OCI-LY1 (cell line): Measurements from ENCODE around the gene UBE2H.

ENCODE experiments used
- H2AFZ ChIP-seq: fragments of 200-600 bp; sonication (generic), shearing (Covaris generic); 2 replicates; pipeline ENCODE4 v1.6.0; 2014; ENCODE audit warnings: antibody characterized with exemption, mild to moderate bottlenecking, low read length
- H3F3A ChIP-seq: fragments of 200-600 bp; sonication (generic), shearing (Covaris generic); 2 replicates; pipeline ENCODE4 v1.6.0; 2014; ENCODE audit warnings: mild to moderate bottlenecking, antibody characterized with exemption, low read length, moderate library complexity; ENCODE audit not compliant: insufficient read depth
- H3K27ac ChIP-seq: fragments of 200-600 bp; sonication (generic); 2 replicates; pipeline ENCODE4 v1.5.1; 2014; ENCODE audit warnings: low read length, mixed run types, mild to moderate bottlenecking, low read depth; ENCODE audit not compliant: poor library complexity, severe bottlenecking
- H3K27me3 ChIP-seq: fragments of 200-600 bp; sonication (generic); 2 replicates; pipeline ENCODE4 v1.6.0; 2014; ENCODE audit warnings: antibody characterized with exemption, mild to moderate bottlenecking, low read length, moderate library complexity; ENCODE audit not compliant: insufficient read depth
- H3K36me3 ChIP-seq: fragments of 200-600 bp; sonication (generic); 2 replicates; pipeline ENCODE4 v1.6.1; 2014; ENCODE audit warnings: mild to moderate bottlenecking, antibody characterized with exemption, low read length, moderate library complexity, mixed read lengths; ENCODE audit not compliant: insufficient read depth
- H3K4me1 ChIP-seq: fragments of 200-600 bp; sonication (generic); 2 replicates; pipeline ENCODE4 v1.5.1; 2014; ENCODE audit warnings: mild to moderate bottlenecking, low read length, moderate library complexity; ENCODE audit not compliant: insufficient read depth, severe bottlenecking
- H3K4me2 ChIP-seq: fragments of 200-600 bp; sonication (generic), shearing (Covaris generic); 2 replicates; pipeline ENCODE4 v1.6.1; 2014; ENCODE audit warnings: low read length
- H3K4me3 ChIP-seq: fragments of 200-600 bp; sonication (generic); 2 replicates; pipeline ENCODE4 v1.5.1; 2014; ENCODE audit warnings: low read length, low read depth, mild to moderate bottlenecking, mixed read lengths; ENCODE audit not compliant: poor library complexity, severe bottlenecking
- H3K79me2 ChIP-seq: fragments of 200-600 bp; shearing (Covaris generic); 2 replicates; pipeline ENCODE4 v1.6.1; 2016; ENCODE audit warnings: mixed run types, low read length, mixed read lengths; ENCODE audit not compliant: insufficient read depth
- H3K9ac ChIP-seq: fragments of 200-600 bp; sonication (generic), shearing (Covaris generic); 2 replicates; pipeline ENCODE4 v1.6.1; 2014; ENCODE audit warnings: mild to moderate bottlenecking, low read length, mixed read lengths
- H3K9me2 ChIP-seq: fragments of 200-600 bp; sonication (generic), shearing (Covaris generic); 2 replicates; pipeline ENCODE4 v1.6.1; 2014; ENCODE audit warnings: low read depth, mild to moderate bottlenecking, low read length, mixed read lengths
- H3K9me3 ChIP-seq: fragments of 200-600 bp; shearing (Covaris generic); 2 replicates; pipeline ENCODE4 v1.6.1; 2014; ENCODE audit warnings: low read length, mixed read lengths
- H4K20me1 ChIP-seq: fragments of 200-600 bp; sonication (generic), shearing (Covaris generic); 2 replicates; pipeline ENCODE4 v1.6.0; 2016; ENCODE audit warnings: mild to moderate bottlenecking, low read length; ENCODE audit not compliant: insufficient read depth
- EZH2 ChIP-seq: fragments of 200-600 bp; sonication (generic), shearing (Covaris generic); IDR thresholded peaks from 2 replicates; pipeline ENCODE4 v1.8.0; 2017; ENCODE audit warnings: borderline replicate concordance, mixed run types, mild to moderate bottlenecking, antibody characterized with exemption, low read length, moderate library complexity, mixed read lengths
- TF ChIP-seq, protein P1 (sequence below): fragments of 200-600 bp; sonication (generic), shearing (Covaris generic); IDR thresholded peaks from 2 replicates; pipeline ENCODE4 v1.5.1; 2017; ENCODE audit warnings: mild to moderate bottlenecking, antibody characterized with exemption, low read length, moderate library complexity, mixed read lengths

Gene UBE2H

GRCh38 chr7:129851174-129851573, 101.6 kb downstream of the UBE2H start:
- Histone ChIP-seq H2AFZ (no peak overlapping the region), H3K4me3 (no peak overlapping the region), H3K9me2 (no peaks in the 10 kb centered on the region), H3K36me3 (peaks cover 44% of the 10 kb centered on the region; the same call in 1 of the 2 replicates), H3K4me2 (no peak overlapping the region), H3K27me3 (no peaks in the 10 kb centered on the region), H3K79me2 (0 out of 2 replicates have a peak, but pooled peaks cover 11% of the 10 kb centered on the region), H4K20me1 (no peaks in the 10 kb centered on the region), H3K27ac (peak overlapping the region; percentile 96), H3K4me1 (peaks cover 71% of the 10 kb centered on the region), H3F3A (no peaks in the 10 kb centered on the region), H3K9me3 (no peaks in the 10 kb centered on the region), H3K9ac (no peak overlapping the region)
- TF ChIP-seq, protein P1, sequence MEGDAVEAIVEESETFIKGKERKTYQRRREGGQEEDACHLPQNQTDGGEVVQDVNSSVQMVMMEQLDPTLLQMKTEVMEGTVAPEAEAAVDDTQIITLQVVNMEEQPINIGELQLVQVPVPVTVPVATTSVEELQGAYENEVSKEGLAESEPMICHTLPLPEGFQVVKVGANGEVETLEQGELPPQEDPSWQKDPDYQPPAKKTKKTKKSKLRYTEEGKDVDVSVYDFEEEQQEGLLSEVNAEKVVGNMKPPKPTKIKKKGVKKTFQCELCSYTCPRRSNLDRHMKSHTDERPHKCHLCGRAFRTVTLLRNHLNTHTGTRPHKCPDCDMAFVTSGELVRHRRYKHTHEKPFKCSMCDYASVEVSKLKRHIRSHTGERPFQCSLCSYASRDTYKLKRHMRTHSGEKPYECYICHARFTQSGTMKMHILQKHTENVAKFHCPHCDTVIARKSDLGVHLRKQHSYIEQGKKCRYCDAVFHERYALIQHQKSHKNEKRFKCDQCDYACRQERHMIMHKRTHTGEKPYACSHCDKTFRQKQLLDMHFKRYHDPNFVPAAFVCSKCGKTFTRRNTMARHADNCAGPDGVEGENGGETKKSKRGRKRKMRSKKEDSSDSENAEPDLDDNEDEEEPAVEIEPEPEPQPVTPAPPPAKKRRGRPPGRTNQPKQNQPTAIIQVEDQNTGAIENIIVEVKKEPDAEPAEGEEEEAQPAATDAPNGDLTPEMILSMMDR: no peak
- no peak for TF ChIP-seq EZH2

- Histone ChIP-seq H3K27ac (peak overlapping the region; percentile 96), H3K9me3 (no peaks in the 10 kb centered on the region), H3K4me1 (peaks cover 78% of the 10 kb centered on the region), H3K79me2 (no peaks in the 10 kb centered on the region), H3K4me2 (no peak overlapping the region), H3F3A (peaks cover 10% of the 10 kb centered on the region), H3K27me3 (no peaks in the 10 kb centered on the region), H2AFZ (no peak overlapping the region), H3K9ac (no peak overlapping the region), H3K4me3 (no peak overlapping the region), H3K36me3 (peaks cover 19% of the 10 kb centered on the region; the same call in 1 of the 2 replicates), H3K9me2 (no peaks in the 10 kb centered on the region), H4K20me1 (no peaks in the 10 kb centered on the region)
- TF ChIP-seq EZH2: no peak
- TF ChIP-seq, protein P1: no peak
These were observed 104.3 kb downstream of the UBE2H start for GRCh38 chr7:129848436-129848835.

- Histone ChIP-seq H3K9me3 (no peaks in the 10 kb centered on the region), H3K9me2 (no peaks in the 10 kb centered on the region), H3K27ac (peak overlapping the region; percentile 96), H3K79me2 (no peaks in the 10 kb centered on the region), H3K4me1 (peaks cover 95% of the 10 kb centered on the region), H3K27me3 (no peaks in the 10 kb centered on the region), H2AFZ (no peak overlapping the region), H3F3A (peaks cover 10% of the 10 kb centered on the region), H3K4me3 (no peak overlapping the region), H4K20me1 (no peaks in the 10 kb centered on the region), H3K36me3 (peaks cover 13% of the 10 kb centered on the region; the same call in 1 of the 2 replicates), H3K9ac (no peak overlapping the region), H3K4me2 (peak overlapping the region; percentile 3; the same call in 1 of the 2 replicates)
- TF ChIP-seq EZH2: no peak
These were observed 106.8 kb downstream of the UBE2H start for GRCh38 chr7:129845972-129846327.
